GM21723 (cell line): ENCODE data around the gene CR1L.
"Not testable (repeated sequence)": the region's sequence is repeated elsewhere in the genome, so short reads cannot be mapped to it uniquely, and the experiment has no call there.

ENCODE experiments used
- ATAC-seq: cut with Tn5 transposase; IDR thresholded peaks from one replicate; pipeline ENCODE4 v1.9.1; 2021; ENCODE audit warnings: mild to moderate bottlenecking, moderate library complexity; ENCODE audit not compliant: unreplicated experiment

The CR1L gene

GRCh38 chr1:207680590-207681388, 35.9 kb downstream of the CR1L start:
- ATAC-seq = not testable (repeated sequence)

GRCh38 chr1:207682872-207683434, 38.0 kb downstream of the CR1L start:
- not testable (repeated sequence) for ATAC-seq

DNA sequence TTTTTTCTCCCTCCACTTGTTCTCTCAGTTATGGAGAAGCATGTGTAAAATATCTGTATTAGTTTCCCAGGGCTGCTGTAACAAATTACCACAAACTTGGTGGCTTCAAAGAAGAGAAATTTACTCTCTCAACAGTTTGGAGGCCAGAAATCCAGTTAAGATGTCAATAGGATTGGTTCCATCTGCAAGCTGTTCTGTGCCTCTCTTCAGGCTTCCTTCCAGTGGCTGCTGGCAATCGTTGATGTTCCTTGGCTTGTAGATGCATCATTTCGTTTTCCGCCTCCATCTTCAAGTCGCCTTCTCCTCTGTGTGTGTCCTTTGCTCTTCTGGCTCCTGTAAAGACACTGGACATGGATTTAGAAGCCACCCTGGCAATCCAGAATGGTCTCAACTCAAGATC, 45.6 kb downstream of the CR1L start:
- ATAC-seq = not testable (repeated sequence)

- ATAC-seq = no peak
These were observed 46.1 kb downstream of the CR1L start for GRCh38 chr1:207691010-207691409.

DNA sequence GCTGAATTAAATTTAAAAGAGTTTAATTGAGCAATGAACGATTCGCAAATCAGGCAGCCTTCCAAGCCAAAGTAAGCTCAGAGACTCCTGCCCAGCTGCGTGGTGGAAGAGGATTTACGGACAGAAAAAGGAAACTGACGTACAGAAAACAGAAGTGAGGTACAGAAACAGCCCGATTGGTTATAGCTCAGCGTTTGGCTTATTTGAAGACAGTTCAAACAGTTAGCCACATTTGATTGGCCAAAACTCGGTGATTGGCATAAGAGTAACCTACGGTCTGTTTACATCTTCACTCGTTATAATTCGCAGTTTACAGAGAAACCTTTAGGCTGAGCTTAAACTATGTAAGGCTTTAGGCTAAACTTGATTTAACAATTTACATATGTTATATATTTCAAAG, 46.9 kb downstream of the CR1L start:
- ATAC-seq = no peak

- not testable (repeated sequence) for ATAC-seq
These were observed 47.4 kb downstream of the CR1L start for GRCh38 chr1:207692291-207692690.

DNA sequence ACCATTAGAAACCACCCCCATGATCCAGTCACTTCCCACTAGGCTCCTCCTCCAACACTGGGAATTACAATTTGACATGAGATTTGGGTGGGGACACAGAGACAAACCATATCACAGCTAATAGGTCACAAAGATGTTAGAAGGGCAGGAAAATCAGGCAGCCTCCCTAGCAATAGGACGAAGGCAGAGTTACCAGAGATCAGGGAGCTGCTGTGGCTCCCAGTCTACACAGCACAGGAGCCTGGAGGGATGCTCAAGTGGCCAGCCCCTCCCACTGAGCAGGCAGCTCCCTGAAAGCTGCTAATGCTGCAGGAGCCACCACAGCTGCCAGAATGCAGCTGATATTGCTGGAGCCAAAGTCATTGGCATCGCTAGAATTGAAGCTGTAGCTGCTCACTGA, 51.0 kb downstream of the CR1L start:
- no peak for ATAC-seq

GRCh38 chr1:207698822-207699483, 54.0 kb downstream of the CR1L start:
- ATAC-seq = no peak

DNA sequence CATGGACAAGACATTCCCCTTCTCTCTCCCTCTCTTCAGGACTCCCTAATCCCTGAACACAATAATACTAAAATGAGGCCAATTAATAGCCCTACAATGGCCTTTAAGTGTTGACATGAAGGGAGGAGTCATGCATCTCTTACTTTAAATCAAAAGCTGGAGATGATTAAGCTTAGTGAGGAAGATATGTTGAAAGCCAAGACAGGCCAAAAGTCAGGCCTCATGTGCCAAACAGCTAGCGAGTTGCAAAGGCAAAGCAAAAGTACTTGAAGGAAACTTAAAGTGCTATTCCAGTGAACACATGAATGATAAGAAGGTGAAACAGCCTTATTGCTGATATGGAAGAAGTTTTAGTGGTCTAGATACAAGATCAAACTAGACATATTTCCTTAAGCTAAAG, 57.4 kb downstream of the CR1L start:
- no peak for ATAC-seq

DNA sequence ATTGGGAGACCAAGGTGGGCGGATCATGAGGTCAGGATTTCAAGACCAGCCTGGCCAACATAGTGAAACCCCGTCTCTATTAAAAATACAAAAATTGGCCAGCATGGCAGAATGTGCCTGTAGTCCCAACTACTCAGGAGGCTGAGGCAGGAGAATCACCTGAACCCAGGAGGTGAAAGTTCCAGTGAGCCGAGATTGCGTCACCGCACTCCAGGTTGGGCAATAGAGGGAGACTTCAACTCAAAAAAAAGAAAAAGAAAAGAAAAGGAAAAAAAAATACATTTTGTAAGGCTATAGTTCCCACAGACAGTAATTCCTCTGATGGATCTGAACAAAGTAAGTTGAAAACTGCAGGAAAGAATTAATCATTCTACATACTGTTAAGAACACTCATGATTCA, 58.8 kb downstream of the CR1L start:
- no peak for ATAC-seq

GRCh38 chr1:207708004-207708403, 63.1 kb downstream of the CR1L start:
- ATAC-seq = not testable (repeated sequence)

DNA sequence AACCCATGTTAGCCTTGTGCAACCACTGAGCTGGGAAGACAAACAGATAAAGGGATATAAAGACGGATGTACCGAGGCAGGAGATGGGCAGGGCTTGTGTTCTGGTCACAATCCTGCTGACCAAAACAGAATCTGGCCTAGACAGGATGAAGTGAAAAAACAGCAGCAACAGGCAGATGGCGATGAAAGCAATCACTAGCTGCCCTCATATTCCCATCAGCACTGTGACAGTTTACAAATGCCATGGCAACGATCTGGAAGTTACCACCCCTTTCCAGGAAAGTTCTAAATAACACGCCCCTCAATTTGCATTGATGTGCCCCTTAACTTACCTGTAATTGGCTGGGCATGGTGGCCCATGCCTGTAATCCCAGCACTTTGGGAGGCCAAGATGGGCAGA, 66.4 kb downstream of the CR1L start:
- no peak for ATAC-seq

DNA sequence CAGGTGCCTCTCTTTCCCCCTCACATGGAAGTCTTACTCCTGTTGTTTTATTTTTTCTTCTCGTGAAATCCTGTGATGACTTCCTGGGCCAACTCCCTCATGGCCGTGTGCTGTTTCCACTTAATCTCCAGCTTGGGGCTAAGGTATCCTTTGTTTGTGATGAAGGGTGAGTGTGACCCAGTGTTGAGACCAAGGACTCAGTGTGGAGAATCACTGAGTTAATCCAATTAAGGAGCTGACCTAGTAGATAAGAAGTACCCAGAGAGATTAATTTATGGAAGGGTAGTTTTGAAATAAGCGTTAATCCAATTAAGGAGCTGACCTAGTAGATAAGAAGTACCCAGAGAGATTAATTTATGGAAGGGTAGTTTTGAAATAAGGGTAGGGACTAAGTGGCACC, 67.8 kb downstream of the CR1L start:
- ATAC-seq = not testable (repeated sequence)

GRCh38 chr1:207713529-207713928, 68.6 kb downstream of the CR1L start:
- no peak for ATAC-seq

GRCh38 chr1:207719234-207719633, 74.3 kb downstream of the CR1L start:
- ATAC-seq = no peak

- not testable (repeated sequence) for ATAC-seq
These were observed 83.4 kb downstream of the CR1L start for GRCh38 chr1:207728200-207728858.

DNA sequence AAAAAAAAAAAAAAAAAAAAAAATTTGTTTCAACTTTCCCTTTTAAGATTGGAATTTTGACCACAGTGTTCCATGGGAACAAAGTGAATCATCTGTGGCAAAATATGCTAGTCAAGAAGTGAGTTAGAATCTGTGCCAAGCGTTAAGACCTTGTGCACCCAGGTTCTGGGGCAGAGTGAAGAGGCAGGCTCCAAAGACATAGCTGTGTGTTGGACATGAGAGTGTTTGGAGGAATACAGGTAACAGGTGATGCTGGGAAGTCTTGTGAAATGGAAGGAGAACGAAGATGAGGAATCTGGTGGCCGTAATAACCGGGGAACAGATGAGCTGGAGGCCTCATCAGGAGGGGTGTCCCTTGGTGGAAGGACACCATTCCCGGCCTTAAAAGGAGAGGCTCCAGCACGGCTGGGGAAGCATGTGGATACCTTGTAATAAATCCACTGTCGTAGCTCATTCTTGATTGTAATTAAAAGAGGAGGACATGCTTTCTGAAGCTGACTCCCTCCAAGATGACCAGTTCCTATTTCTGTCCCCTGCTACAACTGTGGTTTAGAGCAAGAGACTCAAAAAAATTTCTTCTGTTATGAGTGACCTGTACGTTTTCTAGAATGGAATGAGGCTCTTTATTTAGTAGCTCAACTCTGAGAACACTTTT, 92.7 kb downstream of the CR1L start:
- not testable (repeated sequence) for ATAC-seq

DNA sequence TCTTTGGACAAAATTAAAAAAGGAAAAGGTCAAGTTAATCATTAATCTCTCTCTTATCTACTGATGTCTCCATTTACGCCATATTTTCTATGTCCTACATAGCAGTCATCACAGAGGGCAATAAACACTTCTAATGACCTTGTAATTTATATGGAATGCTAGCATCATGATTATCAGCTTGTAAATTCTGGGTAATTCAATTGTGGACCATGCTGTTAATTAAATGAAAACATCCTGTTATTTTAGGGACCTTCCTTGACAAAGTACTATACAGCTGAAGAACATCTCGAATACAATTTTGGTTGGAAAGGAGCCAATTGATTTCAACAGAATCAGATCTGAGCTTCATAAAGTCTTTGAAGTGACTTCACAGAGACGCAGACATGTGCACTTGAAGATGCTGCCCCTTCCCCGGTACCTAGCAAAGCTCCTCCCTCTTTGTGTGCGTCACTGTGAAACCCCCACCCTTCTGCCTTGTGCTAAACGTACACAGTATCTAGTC, 93.3 kb downstream of the CR1L start:
- ATAC-seq = not testable (repeated sequence)

GRCh38 chr1:207740207-207740606, 95.3 kb downstream of the CR1L start:
- ATAC-seq = no peak

DNA sequence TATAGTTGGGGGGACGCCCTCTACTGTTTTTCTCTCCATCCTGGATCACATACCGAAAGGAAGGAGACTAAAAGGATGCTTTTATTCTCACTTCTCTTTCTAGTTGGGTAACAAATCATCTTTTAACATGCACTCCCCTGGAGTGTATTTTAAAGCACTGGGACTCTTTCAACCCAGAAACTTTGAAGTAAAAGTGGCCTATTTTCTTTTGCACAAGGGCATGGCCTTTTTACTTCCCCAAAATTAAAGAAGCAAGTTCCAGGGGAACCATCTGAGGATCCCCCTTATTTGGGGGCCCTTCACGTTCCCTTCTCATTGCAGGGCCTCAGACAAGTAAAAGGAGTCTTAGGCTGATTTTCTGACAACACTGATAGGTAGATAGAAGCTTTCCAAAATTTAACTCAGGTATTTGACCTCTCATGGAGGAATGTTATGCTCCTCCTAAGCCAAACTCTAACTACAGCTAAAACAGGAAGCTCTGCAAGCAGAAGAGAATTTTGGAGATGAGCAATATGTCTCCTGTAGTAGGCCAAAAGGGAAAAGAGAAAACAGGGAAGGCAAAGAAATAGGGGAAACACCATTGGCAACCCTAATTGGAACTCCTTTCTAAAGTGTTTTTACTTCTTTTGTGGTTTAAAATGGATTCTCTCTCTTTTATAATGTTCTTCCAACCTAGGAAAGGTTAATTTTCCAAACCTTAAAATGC, 98.1 kb downstream of the CR1L start:
- ATAC-seq = no peak
